Posterior vena cava (tissue), 2 donors: ENCODE results near the gene OSBPL2. TPM values are rescaled to one million over a fixed set of nuclear protein-coding genes. Genes with fewer than 3 reads are reported as not detected.

Experiments
- DNase-seq: peaks from one replicate; pipeline ENCODE4 v3.0.0-alpha.2; 2020; ENCODE audit warnings: low spot score
- intact Hi-C, 2 donors: fragments of 100-400 bp; cut with DNase I; formaldehyde crosslinking; loops; one replicate each; pipeline versions ENCODE4 v1.14.1 to v1.14.2; 2022 to 2023
- microRNA-seq, 2 donors: library from miRNA; unstranded; fragments of <30 nt; microRNA quantifications; one replicate each; pipeline ENCODE4 v1.2.0, GENCODE V29; 2020 to 2021; ENCODE audit warnings: borderline microRNAs expressed in 2 of 2
- total RNA-seq, 2 donors: library from RNA; stranded (reverse); fragmentation: NEBNext Ultra II Directional; extraction: Animal tissue kit (Norgen Biotek cat#: 25700); gene quantifications; one replicate each; pipeline ENCODE4 v1.2.1, GENCODE V29; 2021
- donor health status: DM: yes; HTN: yes; CAD: no.
- donor health status: DM: yes; HTN: yes; CAD: no.

The OSBPL2 gene
- total RNA-seq, 2 donors from 2014 or later: 31.8 to 34.7 TPM

DNA sequence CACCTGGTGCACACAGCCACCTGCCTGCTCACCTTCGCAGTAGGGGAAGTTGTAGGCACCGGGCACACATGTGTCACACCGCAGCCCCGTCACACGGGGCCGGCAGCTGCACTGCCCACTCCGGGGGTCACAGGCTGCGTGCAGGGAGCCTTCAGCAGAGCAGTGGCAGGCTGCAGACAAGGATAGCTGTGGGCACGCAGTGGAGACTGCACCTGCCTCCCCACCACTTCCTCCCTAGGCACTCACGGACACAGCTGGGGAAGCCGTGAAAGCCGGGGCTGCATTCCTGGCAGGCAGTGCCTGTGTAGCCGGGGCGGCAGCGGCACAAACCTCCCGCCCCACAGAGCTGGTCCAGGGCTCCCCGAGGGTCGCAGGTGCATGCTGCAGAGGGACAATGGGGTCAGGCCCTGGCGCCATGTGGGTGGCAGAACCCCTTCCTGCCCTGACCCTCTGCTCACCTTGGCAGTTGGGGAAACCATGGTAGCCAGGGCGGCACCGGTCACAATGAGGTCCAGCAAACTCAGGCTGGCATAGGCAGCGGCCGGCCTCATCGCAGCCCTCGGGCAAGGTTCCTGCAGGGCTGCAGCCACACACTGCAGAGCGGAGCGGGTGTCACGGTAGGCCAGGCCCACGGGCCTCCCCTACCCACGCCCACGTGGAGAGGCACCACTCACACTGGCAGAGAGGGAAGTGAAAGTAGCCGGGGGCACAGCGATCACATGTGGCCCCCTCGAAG lies 99.4 kb downstream of the OSBPL2 start:
- intact Hi-C loops: no loop called here
- no peak for DNase-seq

DNA sequence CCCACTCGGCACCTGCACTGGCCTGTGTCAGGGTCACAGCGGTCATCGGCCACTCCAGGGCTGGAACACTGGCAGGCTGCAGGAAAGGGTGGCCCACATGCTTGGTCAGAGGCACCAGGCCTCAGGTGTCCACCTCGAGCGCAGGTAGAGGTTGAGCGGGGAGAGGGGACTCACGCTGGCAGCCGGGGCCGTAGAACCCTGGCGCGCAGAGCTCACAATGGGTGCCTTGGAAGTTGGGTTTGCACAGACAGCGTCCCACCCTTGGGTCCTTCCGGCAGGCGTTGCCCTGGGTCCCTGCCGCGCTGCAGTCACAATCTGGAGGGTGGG lies 99.9 kb downstream of the OSBPL2 start:
- DNase-seq: no peak
- intact Hi-C loops: no loop called here

DNA sequence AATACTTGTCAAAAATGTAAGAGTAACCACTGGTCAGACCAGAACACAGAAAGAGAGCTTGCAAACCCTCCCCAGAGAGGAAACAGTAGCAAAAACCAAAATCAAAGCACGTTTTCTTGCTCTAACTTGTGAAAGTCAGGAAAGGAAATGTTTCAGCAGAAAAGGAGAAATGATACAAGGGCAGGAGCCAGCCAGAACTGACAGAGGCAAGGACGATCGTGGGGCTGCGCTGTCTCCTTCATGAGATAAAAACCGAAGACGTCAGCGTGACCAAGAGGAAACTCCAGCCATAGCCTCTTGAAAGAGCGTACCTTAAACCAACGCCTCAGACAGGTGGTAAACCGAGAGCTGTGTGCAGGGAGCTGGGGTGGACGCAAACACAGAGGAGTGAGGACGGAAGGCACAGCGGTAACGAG lies 101.3 kb downstream of the OSBPL2 start:
- intact Hi-C loops: no loop called here
- no peak for DNase-seq

DNA sequence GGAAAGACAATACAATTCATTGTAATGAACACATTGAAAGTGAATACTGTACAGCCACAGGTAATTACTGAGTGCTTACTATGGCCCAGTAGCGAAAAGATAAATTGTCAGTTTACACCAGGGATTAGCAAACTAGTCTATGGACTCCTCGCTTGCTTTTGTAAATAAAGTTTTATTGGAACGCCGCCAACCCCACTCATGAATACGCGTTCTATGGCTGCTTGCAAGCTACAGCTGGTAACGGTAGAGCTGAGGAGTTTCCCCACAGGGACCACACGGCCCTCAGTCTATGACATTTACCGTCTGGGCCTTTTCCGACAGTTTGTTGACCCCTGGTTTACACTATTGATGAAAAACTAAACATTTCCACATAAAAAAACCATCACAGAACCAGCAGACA lies 104.6 kb downstream of the OSBPL2 start:
- no peak for DNase-seq
- intact Hi-C loops: no loop called here

DNA sequence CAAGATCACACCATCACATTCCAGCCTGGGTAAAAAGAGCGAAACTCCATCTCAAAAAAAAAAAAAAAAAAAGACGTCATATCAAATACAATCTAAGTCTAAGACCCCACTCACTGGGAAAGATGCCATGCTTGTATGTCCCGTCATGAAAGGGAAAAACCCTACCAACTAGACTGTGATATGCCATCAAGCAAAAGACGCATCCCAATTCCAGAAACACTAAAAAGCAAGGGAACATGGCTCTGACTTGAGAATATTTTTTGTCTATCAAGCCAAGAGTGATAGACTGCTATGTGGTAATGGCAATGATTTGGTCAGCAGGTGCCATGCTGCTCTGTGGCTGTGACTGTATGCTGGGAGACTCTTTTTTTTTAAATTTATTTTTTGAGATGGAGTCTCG lies 105.8 kb downstream of the OSBPL2 start:
- intact Hi-C loops: no loop called here

DNA sequence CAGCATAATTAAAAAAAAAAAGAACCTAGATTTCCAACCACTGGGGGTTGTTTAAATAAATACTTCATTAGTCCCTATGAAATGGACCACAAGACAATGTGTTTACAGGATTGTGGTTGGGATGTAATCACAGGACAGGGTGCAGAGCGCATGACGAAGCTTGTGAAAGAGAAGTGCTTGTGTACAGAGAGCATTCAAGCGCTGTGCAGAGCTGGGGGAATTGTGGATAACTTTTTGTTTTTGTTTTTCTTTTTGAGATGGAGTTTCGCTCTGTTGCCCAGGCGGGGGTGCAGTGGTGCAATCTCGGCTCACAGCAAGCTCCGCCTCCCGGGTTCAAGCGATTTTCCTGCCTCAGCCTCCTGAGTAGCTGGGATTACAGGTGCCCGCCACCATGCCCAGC lies 106.5 kb downstream of the OSBPL2 start:
- no peak for DNase-seq
- intact Hi-C loops: loop anchor here in 1 of 2 donors (5.0 kb wide), 1 partner anchor 38 kb away; no protein-coding TSS in a partner anchor

More for the DNA sequence above, 105.8 kb downstream of the OSBPL2 start:
- DNase-seq: no peak

Small RNAs within 50 kb of the gene (microRNA-seq; reads per million reads assigned to microRNA genes)
- gene MIR4758: 0 to 0.65 reads per million in 2 donors

Other genes starting within 250 kb of the OSBPL2 start
- gene TAF4, start 172.6 kb upstream of the OSBPL2 start, total RNA-seq: 10 to 100 TPM in 1 of 2 donors, 1 to 10 TPM in 1; 8.8 to 11.4 TPM
- 10 to 100 TPM; 24.4 to 26.3 TPM for gene LSM14B, start 116.0 kb upstream of the OSBPL2 start, total RNA-seq
- gene PSMA7, start 95.1 kb upstream of the OSBPL2 start, total RNA-seq: 100 to 1,000 TPM; 179 to 194 TPM
- 10 to 100 TPM in 1 of 2 donors, 1 to 10 TPM in 1; 9.7 to 10.3 TPM for gene SS18L1, start 94.8 kb upstream of the OSBPL2 start, total RNA-seq
- 10 to 100 TPM; 19.8 to 23.8 TPM for gene MTG2, start 55.5 kb upstream of the OSBPL2 start, total RNA-seq
- gene HRH3, start 18.2 kb upstream of the OSBPL2 start, total RNA-seq: not detected
- gene ADRM1, start 64.5 kb downstream of the OSBPL2 start, total RNA-seq: 10 to 100 TPM; 60.9 to 70.3 TPM
- 100 to 1,000 TPM; 131 to 183 TPM for gene LAMA5, start 128.8 kb downstream of the OSBPL2 start, total RNA-seq
- gene RPS21, start 148.6 kb downstream of the OSBPL2 start, total RNA-seq: 1,000 to 10,000 TPM; 1,227 to 1,253 TPM
- gene CABLES2, start 168.8 kb downstream of the OSBPL2 start, total RNA-seq: 1 to 10 TPM; 3.4 to 3.8 TPM
- not detected for gene RBBP8NL, start 189.0 kb downstream of the OSBPL2 start, total RNA-seq
- gene GATA5, start 237.5 kb downstream of the OSBPL2 start, total RNA-seq: 1 to 10 TPM; 3.8 to 6.8 TPM